ENCODE data around the gene TRPM3. TPM values are rescaled to one million over a fixed set of nuclear protein-coding genes. Genes with fewer than 3 reads are reported as not detected.

TRPM3 gene
- total RNA-seq, 4 donors from 2014 or later, result 0.57 to 4.4 (median 1.4) TPM; not detected in 1

DNA sequence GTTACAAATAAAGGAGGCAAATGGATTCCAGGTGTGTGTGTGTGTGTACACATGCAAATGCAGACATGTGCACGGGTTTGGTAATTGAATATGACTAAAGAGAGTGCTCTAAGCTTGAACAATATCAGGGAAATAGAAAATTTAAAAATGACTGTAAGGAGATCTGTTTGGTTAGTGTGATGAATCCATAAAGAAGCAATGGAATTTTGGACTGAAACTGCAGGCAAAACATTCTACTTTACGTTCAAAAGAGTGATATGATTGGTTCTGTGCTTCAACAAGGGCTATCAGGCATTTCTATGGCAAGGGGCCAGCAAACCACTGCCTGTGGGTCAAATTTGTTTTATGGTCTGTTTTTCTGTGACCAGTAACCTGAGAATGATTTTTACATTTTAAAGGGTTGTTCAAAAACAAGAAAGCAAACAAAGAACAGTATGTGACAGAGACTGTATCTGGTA is 374.1 kb downstream of the TRPM3 start:
- TF ChIP-seq, protein P1, sequence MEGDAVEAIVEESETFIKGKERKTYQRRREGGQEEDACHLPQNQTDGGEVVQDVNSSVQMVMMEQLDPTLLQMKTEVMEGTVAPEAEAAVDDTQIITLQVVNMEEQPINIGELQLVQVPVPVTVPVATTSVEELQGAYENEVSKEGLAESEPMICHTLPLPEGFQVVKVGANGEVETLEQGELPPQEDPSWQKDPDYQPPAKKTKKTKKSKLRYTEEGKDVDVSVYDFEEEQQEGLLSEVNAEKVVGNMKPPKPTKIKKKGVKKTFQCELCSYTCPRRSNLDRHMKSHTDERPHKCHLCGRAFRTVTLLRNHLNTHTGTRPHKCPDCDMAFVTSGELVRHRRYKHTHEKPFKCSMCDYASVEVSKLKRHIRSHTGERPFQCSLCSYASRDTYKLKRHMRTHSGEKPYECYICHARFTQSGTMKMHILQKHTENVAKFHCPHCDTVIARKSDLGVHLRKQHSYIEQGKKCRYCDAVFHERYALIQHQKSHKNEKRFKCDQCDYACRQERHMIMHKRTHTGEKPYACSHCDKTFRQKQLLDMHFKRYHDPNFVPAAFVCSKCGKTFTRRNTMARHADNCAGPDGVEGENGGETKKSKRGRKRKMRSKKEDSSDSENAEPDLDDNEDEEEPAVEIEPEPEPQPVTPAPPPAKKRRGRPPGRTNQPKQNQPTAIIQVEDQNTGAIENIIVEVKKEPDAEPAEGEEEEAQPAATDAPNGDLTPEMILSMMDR (IDR thresholded peaks at IDR 0.05; ENCODE audit: low read depth), result no peak

DNA sequence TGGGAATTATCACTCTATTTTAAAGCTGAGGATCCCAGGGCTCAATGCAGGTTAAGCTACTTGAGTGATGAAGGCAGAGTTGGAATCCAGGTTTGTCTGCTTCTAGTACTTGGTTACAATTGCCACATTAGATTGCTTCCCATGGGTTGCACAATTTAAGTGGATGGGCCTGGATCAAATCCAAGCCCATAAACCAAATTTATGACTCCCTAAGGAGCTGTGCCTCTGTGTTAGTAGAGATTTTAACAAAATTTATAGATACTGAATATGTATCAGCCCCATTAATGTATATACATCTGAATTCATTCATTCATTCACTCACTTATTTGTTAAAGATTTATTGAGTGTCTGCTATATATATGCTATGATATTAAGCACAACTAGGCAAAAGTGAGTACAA is 374.7 kb downstream of the TRPM3 start:
- TF ChIP-seq, protein P1 (IDR thresholded peaks at IDR 0.05; ENCODE audit: low read depth), result no peak

DNA sequence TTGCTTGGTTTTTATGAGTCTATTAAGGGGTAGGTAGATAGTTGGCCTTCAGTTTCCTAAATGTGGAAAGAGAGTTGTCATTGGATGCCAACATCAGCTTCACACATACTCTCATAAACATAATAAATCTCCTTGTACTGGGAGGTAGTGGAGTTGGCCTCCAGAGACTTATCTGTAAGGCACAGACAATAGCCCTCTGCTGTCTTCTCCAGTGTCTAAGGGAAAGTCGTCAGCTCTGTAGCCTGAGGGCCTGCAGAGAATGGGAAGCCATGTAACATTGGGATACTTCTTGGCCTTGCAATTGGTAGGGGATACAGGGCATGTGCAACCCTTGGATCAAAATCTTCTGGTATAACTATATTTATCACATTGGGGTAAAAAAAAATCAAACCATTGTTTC is 375.1 kb downstream of the TRPM3 start:
- TF ChIP-seq, protein P1 (IDR thresholded peaks at IDR 0.05; ENCODE audit: low read depth), result no peak

DNA sequence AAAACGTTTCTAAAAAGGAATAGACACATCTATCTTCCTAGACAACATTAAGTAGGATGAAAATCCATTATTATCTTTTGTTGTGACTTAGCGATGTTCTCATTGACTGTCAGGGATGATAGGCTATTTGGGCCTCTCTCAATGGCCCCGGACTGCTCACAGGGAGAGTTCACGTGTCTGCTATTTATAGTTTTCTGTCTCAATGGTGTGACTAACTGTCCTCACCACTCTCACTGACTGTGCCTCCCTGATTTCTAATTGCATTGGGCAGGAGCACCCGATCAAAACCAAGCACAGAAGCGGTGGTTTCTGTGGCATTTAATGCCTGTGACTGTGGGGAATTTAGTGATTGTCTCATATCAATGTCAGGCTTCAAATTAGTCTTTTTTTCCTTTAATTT is 420.3 kb downstream of the TRPM3 start:
- TF ChIP-seq, protein P1 (IDR thresholded peaks at IDR 0.05; ENCODE audit: low read depth), result no peak

DNA sequence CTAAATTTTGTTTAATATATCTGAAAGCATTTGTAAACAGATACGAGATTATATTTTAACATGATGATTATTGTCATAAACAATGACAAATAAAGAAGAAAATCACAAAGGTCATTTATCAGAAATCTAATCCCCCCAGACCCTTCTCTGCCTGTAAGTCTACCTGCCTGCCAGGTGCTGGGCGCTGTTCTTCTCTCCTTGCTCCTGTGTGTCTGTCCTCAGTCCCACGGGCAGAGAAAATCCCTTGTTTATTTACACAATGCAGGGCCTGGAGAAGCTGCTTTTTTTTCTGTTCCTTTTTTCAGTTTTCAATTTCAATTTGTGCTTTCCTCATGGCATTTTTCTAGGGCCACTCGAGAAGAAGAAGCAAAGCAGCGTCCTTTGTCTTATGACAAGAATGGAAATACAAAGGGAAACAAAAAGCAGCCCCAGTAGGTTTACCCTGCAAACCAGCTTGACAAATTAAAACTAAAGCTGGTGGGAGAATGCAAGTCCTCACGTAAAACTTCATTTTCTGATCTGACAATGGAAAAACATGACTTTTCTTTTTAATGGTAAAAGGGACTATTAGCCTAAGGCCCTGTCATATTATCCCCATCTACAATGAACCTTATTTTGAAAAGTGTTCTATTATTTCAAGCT is 424.6 kb downstream of the TRPM3 start:
- TF ChIP-seq, protein P1 (IDR thresholded peaks at IDR 0.05; ENCODE audit: low read depth), result no peak

DNA sequence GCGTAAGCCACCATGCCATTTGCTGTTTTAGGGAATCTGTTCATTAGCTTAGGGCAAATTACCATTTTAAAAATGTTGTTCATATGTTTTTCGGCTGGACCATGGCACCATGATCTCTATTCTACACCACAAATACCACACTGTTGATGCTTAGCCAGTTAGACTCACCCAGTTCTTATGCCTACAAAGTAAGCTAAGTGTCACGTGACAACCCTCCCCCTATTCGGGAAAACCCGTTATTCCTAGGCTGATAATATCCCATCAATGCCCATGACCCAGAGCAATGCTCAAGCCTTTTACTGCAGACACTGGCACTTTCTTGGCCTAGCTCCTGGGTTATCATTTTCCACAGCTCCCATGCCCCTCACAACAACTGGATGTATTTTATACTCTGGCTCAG is 426.7 kb downstream of the TRPM3 start:
- TF ChIP-seq, protein P1 (IDR thresholded peaks at IDR 0.05; ENCODE audit: low read depth), result no peak

DNA sequence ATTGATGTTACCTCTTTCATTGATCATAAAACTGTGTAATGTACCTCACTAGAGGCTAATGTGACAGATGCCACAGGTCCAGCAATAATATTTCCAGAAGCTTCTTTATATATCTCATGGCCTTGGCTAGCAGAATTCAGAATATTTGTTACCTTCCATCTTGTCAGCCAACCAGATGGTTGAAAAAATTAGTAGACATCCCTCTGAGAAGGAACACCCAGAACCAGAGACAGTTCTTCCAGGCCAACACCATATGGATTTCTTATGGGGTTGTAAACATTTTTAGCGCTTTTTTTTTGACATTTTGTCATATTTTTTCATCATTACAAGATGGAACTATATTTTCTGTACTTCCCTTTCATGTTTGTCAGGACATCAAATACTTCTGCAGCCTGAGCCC is 428.2 kb downstream of the TRPM3 start:
- TF ChIP-seq, protein P1 (IDR thresholded peaks at IDR 0.05; ENCODE audit: low read depth), result no peak

Data from subcutaneous adipose tissue (tissue), 4 donors.